GM12878 (cell line): ENCODE measurements around the gene PRKG1. TPM values are rescaled to one million over a fixed set of nuclear protein-coding genes. Genes with fewer than 3 reads are reported as not detected.

Experiments used
- ATAC-seq: fragments of 200-7000 bp; cut with Tn5 transposase; 3 replicates; pipeline ENCODE4 v1.9.1; 2020; ENCODE audit warnings: mild to moderate bottlenecking, moderate library complexity
- BruUV-seq: library from RNA; stranded (reverse); fragments of 400-500 nt; replicated peaks from 2 replicates; lab custom pipeline; 2021; lab: Mats Ljungman, UMichigan
- CTCF ChIA-PET: fragments of 300-600 bp; sonication (Branson Sonifier 250); formaldehyde crosslinking; extraction: SDS; loops from one replicate; lab custom pipeline; 2021; ENCODE audit warnings: inconsistent platforms; lab: Yijun Ruan, JAX
- POLR2A ChIA-PET: fragments of 350-600 bp; formaldehyde crosslinking; extraction: SDS; loops from one replicate; lab custom pipeline; 2021; ENCODE audit warnings: inconsistent platforms; lab: Charles Lee
- RAD21 ChIA-PET: fragments of 300-600 bp; sonication (Branson Sonifier 250); formaldehyde crosslinking; loops from one replicate; lab custom pipeline; 2023; ENCODE audit warnings: antibody characterized with exemption; ENCODE audit not compliant: unreplicated experiment; lab: Charles Lee
- SMC1A ChIA-PET: fragments of 300-600 bp; sonication (Branson Sonifier 250); formaldehyde crosslinking; loops from one replicate; lab custom pipeline; 2023; ENCODE audit not compliant: unreplicated experiment, uncharacterized antibody; lab: Charles Lee
- DNase-seq: peaks from one replicate; pipeline ENCODE4 v3.0.0-alpha.2; 2011; ENCODE audit warnings: low read depth, low spot score
- FAIRE-seq: peaks from 3 replicates; lab custom pipeline; 2011; peaks lifted over from hg19 to GRCh38; lab: Jason Lieb, UNC
- H2AFZ ChIP-seq: 2 replicates; pipeline ENCODE4 v1.6.0; 2011; ENCODE audit warnings: low read depth, low read length, control low read depth; ENCODE audit not compliant: control insufficient read depth
- H3K27ac ChIP-seq: 2 replicates; pipeline ENCODE4 v1.5.1; 2011; ENCODE audit warnings: control low read depth; ENCODE audit not compliant: control insufficient read depth, insufficient read depth
- H3K27me3 ChIP-seq, 2 experiments: replicated peaks in 1 of 2; 2 replicates each; pipeline versions ENCODE4 v1.6.0 to v1.6.1; 2011; ENCODE audit warnings: low read length in 1 of 2; ENCODE audit not compliant: control insufficient read depth in 2 of 2, insufficient read depth in 2 of 2
- H3K36me3 ChIP-seq, 2 experiments: 2 replicates each; pipeline ENCODE4 v1.5.1; 2011; ENCODE audit warnings: low read length in 1 of 2; ENCODE audit not compliant: control insufficient read depth in 2 of 2, insufficient read depth in 2 of 2
- H3K4me1 ChIP-seq: 2 replicates; pipeline ENCODE4 v1.6.1; 2011; ENCODE audit warnings: mild to moderate bottlenecking, low read length, moderate library complexity, mixed read lengths; ENCODE audit not compliant: control insufficient read depth, insufficient read depth
- H3K4me2 ChIP-seq: 2 replicates; pipeline ENCODE4 v1.6.0; 2011; ENCODE audit warnings: control low read depth; ENCODE audit not compliant: control insufficient read depth, insufficient read depth
- H3K4me3 ChIP-seq: fragments of 200-600 bp; sonication (generic); 2 replicates; pipeline ENCODE4 v1.5.1; 2016
- H3K79me2 ChIP-seq: 2 replicates; pipeline ENCODE4 v1.6.0; 2011; ENCODE audit warnings: low read length; ENCODE audit not compliant: control insufficient read depth, insufficient read depth
- H3K9ac ChIP-seq: 2 replicates; pipeline ENCODE4 v1.8.0; 2011; ENCODE audit warnings: low read length, control low read depth, mixed read lengths; ENCODE audit not compliant: control insufficient read depth, insufficient read depth
- H3K9me3 ChIP-seq: replicated peaks from 3 replicates; pipeline ENCODE4 v1.5.1; 2011; ENCODE audit warnings: mild to moderate bottlenecking, low read length; ENCODE audit not compliant: control insufficient read depth, insufficient read depth
- H4K20me1 ChIP-seq: 2 replicates; pipeline ENCODE4 v1.6.0; 2011; ENCODE audit not compliant: control insufficient read depth, insufficient read depth
- BHLHE40 ChIP-seq, 2 experiments: fragments of 450-650 bp in 1 of 2; IDR thresholded peaks; 2 replicates each; pipeline ENCODE4 v1.6.1; 2011 to 2017; ENCODE audit warnings: low read depth in 2 of 2, borderline replicate concordance in 1 of 2, improper control_type of control experiment in 1 of 2, low read length in 1 of 2, mild to moderate bottlenecking in 1 of 2
- CHD4 ChIP-seq: fragments of 200-600 bp; sonication (generic); IDR thresholded peaks from 2 replicates; pipeline ENCODE4 v1.6.1; 2016; ENCODE audit warnings: mild to moderate bottlenecking
- EED ChIP-seq: sonication (generic); IDR thresholded peaks from 2 replicates; pipeline ENCODE4 v1.6.1; 2016; ENCODE audit warnings: antibody characterized with exemption, low read depth
- MYB ChIP-seq: fragments of 150-350 bp; IDR thresholded peaks from 2 replicates; pipeline ENCODE4 v1.6.1; 2014; ENCODE audit warnings: mild to moderate bottlenecking, low read depth, low read length, borderline replicate concordance
- PML ChIP-seq: IDR thresholded peaks from 2 replicates; pipeline ENCODE4 v1.6.1; 2012; ENCODE audit warnings: low read length, inconsistent platforms
- RAD21 ChIP-seq: IDR thresholded peaks from 2 replicates; pipeline ENCODE4 v1.6.1; 2011; ENCODE audit warnings: mild to moderate bottlenecking, low read depth, low read length, moderate library complexity; ENCODE audit not compliant: insufficient read depth
- RBBP5 ChIP-seq: fragments of 200-600 bp; sonication (generic); conservative IDR thresholded peaks from 2 replicates; pipeline ENCODE4 v1.6.1; 2016
- RUNX3 ChIP-seq: IDR thresholded peaks from 2 replicates; pipeline ENCODE4 v1.6.1; 2012; ENCODE audit warnings: low read length, inconsistent platforms
- USF2 ChIP-seq: IDR thresholded peaks from 2 replicates; pipeline ENCODE4 v1.6.1; 2011; ENCODE audit warnings: low read depth, low read length, improper control_type of control experiment, borderline replicate concordance
- WGBS: methylation state at CpG from one replicate; pipeline ENCODE4 v1.1.6; 2016; ENCODE audit warnings: low lambda C conversion rate; ENCODE audit not compliant: insufficient replicate concordance, insufficient coverage; ENCODE audit errors: missing lambda C conversion rate; 5-methylcytosine and 5-hydroxymethylcytosine counted together
- in situ Hi-C: fragments of 300-500 bp; cut with MboI; formaldehyde crosslinking; loops from 9 replicates; pipeline ENCODE4 v1.14.3; 2018; ENCODE audit warnings: mixed read lengths
- intact Hi-C: fragments of 100-400 bp; cut with micrococcal nuclease; formaldehyde crosslinking; loops from one replicate; pipeline ENCODE4 v1.14.2; 2022; ENCODE audit not compliant: unreplicated experiment
- polyA plus RNA-seq, 11 experiments: library from polyadenylated mRNA; depleted of rRNA in 4 of 11; unstranded in 6 of 11; stranded (reverse) in 5 of 11; fragments of >200 nt; fragmentation: Nextera tagmentation in 4 of 11; fragmentation: Illumina TruSeq in 1 of 11; extraction: Ambion mirVana in 4 of 11; extraction: Trizol in 1 of 11; gene quantifications; 1 replicate in 1 of 11; 2 replicates in 10 of 11; pipeline versions ENCODE4 v1.2.1 to v1.2.3, GENCODE V29; 2011 to 2016; ENCODE audit warnings: inconsistent platforms in 2 of 11, missing spikeins in 2 of 11, low read depth in 1 of 11
- total RNA-seq, 4 experiments: library from RNA; depleted of rRNA in 3 of 4; stranded (reverse); fragments of >200 nt in 3 of 4; fragmentation: Illumina TruSeq in 1 of 4; extraction: Trizol in 1 of 4; gene quantifications; 2 replicates each; pipeline versions ENCODE4 v1.2.1 to v1.2.3, GENCODE V29; 2013 to 2021
- TF ChIP-seq, protein P1 (sequence below): IDR thresholded peaks from 2 replicates; pipeline ENCODE4 v1.6.1; 2012; ENCODE audit warnings: low read depth, low read length, improper control_type of control experiment
- TF ChIP-seq, protein P2 (sequence below): fragments of 450-650 bp; IDR thresholded peaks from 2 replicates; pipeline ENCODE4 v1.6.1; 2017; ENCODE audit warnings: antibody characterized with exemption, mild to moderate bottlenecking, moderate library complexity
- TF ChIP-seq, protein P3 (sequence below): fragments of 450-650 bp; IDR thresholded peaks from 2 replicates; pipeline ENCODE4 v1.6.1; 2016; ENCODE audit warnings: mild to moderate bottlenecking, moderate library complexity, borderline replicate concordance
- TF ChIP-seq, protein P4 (sequence below), 3 experiments: IDR thresholded peaks in 2 of 3; conservative IDR thresholded peaks in 1 of 3; 2 replicates each; pipeline ENCODE4 v1.5.1; 2011; ENCODE audit warnings: low read depth in 3 of 3, low read length in 3 of 3, mild to moderate bottlenecking in 3 of 3, control low read depth in 2 of 3, moderate library complexity in 2 of 3, inconsistent platforms in 1 of 3, mixed read lengths in 1 of 3; ENCODE audit not compliant: control insufficient read depth in 2 of 3, insufficient read depth in 1 of 3; ENCODE audit errors: extremely low read depth in 1 of 3

The PRKG1 gene
- total and polyA plus RNA-seq, 10 of the 15 experiments (the other 5 are each of a cell fraction or from before 2014, with no cell fraction given) = 0.04 to 0.05 TPM; not detected in 8

- TF ChIP-seq MYB (no peak), RUNX3 (no peak), USF2 (no peak), RAD21 (no peak)
- TF ChIP-seq, protein P1, sequence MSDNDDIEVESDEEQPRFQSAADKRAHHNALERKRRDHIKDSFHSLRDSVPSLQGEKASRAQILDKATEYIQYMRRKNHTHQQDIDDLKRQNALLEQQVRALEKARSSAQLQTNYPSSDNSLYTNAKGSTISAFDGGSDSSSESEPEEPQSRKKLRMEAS = no peak
These were observed 10.9 kb downstream of the PRKG1 start (continued) for GRCh38 chr10:51085204-51085603.

- Histone ChIP-seq H3K9me3 (no peaks in the 10 kb centered on the region), H3K36me3 (no peaks in the 10 kb centered on the region), H3K27me3 (no peaks in the 10 kb centered on the region), H3K9ac (no peak overlapping the region), H3K79me2 (no peaks in the 10 kb centered on the region), H3K27ac (no peak overlapping the region), H4K20me1 (no peaks in the 10 kb centered on the region), H3K4me2 (no peak overlapping the region), H3K4me3 (no peak overlapping the region), H3K4me1 (no peaks in the 10 kb centered on the region), H2AFZ (no peak overlapping the region)
- RAD21 ChIA-PET = no interaction called here
- BruUV-seq = no TSS peak
- ATAC-seq (no peak), DNase-seq (no peak), FAIRE-seq (no peak)
- in situ Hi-C loops (no loop called here), intact Hi-C loops (no loop called here)
- 7% methylated on average over 4 of the region's 4 CpGs for WGBS
- SMC1A ChIA-PET = no interaction called here
- CTCF ChIA-PET = no interaction called here
- POLR2A ChIA-PET = no interaction called here
- TF ChIP-seq BHLHE40 (IDR thresholded peaks at IDR 0.05; ENCODE audit: borderline replicate concordance in 1 of 2, low read depth in 2 of 2, low read length in 1 of 2) = no peak
- TF ChIP-seq EED = no peak
- TF ChIP-seq PML = no peak
- no peak for TF ChIP-seq RAD21
- TF ChIP-seq RBBP5 = no peak
- TF ChIP-seq CHD4 = no peak
- TF ChIP-seq, protein P2, sequence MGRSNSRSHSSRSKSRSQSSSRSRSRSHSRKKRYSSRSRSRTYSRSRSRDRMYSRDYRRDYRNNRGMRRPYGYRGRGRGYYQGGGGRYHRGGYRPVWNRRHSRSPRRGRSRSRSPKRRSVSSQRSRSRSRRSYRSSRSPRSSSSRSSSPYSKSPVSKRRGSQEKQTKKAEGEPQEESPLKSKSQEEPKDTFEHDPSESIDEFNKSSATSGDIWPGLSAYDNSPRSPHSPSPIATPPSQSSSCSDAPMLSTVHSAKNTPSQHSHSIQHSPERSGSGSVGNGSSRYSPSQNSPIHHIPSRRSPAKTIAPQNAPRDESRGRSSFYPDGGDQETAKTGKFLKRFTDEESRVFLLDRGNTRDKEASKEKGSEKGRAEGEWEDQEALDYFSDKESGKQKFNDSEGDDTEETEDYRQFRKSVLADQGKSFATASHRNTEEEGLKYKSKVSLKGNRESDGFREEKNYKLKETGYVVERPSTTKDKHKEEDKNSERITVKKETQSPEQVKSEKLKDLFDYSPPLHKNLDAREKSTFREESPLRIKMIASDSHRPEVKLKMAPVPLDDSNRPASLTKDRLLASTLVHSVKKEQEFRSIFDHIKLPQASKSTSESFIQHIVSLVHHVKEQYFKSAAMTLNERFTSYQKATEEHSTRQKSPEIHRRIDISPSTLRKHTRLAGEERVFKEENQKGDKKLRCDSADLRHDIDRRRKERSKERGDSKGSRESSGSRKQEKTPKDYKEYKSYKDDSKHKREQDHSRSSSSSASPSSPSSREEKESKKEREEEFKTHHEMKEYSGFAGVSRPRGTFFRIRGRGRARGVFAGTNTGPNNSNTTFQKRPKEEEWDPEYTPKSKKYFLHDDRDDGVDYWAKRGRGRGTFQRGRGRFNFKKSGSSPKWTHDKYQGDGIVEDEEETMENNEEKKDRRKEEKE = no peak
- TF ChIP-seq, protein P3, sequence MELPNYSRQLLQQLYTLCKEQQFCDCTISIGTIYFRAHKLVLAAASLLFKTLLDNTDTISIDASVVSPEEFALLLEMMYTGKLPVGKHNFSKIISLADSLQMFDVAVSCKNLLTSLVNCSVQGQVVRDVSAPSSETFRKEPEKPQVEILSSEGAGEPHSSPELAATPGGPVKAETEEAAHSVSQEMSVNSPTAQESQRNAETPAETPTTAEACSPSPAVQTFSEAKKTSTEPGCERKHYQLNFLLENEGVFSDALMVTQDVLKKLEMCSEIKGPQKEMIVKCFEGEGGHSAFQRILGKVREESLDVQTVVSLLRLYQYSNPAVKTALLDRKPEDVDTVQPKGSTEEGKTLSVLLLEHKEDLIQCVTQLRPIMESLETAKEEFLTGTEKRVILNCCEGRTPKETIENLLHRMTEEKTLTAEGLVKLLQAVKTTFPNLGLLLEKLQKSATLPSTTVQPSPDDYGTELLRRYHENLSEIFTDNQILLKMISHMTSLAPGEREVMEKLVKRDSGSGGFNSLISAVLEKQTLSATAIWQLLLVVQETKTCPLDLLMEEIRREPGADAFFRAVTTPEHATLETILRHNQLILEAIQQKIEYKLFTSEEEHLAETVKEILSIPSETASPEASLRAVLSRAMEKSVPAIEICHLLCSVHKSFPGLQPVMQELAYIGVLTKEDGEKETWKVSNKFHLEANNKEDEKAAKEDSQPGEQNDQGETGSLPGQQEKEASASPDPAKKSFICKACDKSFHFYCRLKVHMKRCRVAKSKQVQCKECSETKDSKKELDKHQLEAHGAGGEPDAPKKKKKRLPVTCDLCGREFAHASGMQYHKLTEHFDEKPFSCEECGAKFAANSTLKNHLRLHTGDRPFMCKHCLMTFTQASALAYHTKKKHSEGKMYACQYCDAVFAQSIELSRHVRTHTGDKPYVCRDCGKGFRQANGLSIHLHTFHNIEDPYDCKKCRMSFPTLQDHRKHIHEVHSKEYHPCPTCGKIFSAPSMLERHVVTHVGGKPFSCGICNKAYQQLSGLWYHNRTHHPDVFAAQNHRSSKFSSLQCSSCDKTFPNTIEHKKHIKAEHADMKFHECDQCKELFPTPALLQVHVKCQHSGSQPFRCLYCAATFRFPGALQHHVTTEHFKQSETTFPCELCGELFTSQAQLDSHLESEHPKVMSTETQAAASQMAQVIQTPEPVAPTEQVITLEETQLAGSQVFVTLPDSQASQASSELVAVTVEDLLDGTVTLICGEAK = no peak
- TF ChIP-seq, protein P4, sequence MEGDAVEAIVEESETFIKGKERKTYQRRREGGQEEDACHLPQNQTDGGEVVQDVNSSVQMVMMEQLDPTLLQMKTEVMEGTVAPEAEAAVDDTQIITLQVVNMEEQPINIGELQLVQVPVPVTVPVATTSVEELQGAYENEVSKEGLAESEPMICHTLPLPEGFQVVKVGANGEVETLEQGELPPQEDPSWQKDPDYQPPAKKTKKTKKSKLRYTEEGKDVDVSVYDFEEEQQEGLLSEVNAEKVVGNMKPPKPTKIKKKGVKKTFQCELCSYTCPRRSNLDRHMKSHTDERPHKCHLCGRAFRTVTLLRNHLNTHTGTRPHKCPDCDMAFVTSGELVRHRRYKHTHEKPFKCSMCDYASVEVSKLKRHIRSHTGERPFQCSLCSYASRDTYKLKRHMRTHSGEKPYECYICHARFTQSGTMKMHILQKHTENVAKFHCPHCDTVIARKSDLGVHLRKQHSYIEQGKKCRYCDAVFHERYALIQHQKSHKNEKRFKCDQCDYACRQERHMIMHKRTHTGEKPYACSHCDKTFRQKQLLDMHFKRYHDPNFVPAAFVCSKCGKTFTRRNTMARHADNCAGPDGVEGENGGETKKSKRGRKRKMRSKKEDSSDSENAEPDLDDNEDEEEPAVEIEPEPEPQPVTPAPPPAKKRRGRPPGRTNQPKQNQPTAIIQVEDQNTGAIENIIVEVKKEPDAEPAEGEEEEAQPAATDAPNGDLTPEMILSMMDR (IDR thresholded peaks at IDR 0.05 in 2 of 3, conservative IDR thresholded peaks at IDR 0.05 in 1 of 3; ENCODE audit: control insufficient read depth in 2 of 3, extremely low read depth in 1 of 3, insufficient read depth in 1 of 3, low read depth in 3 of 3, low read length in 3 of 3) = no peak
These were observed 12.4 kb downstream of the PRKG1 start for GRCh38 chr10:51086710-51087109.
